ENCODE results near the gene COL27A1. TPM values are rescaled to one million over a fixed set of nuclear protein-coding genes. Genes with fewer than 3 reads are reported as not detected.
"Not testable (repeated sequence)": the region's sequence is repeated elsewhere in the genome, so short reads cannot be mapped to it uniquely, and the experiment has no call there.

The COL27A1 gene
- polyA plus RNA-seq, 1 donor (not counting 4 experiments of a cell fraction or from before 2014, with no cell fraction given), result 14.0 TPM

- H3K79me2 ChIP-seq (ENCODE audit: control insufficient read depth, insufficient read depth, low read length); H3K9ac ChIP-seq (ENCODE audit: control insufficient read depth, extremely low read depth, insufficient read depth, low read length); H3K4me2 ChIP-seq (ENCODE audit: control insufficient read depth, extremely low read depth, insufficient read depth, low read depth, low read length); H3K27ac ChIP-seq (ENCODE audit: control insufficient read depth, insufficient read depth, low read length); dilution Hi-C loops (cut with MboI; ENCODE audit: extremely low pct_ligation_motif_present, low sequenced_read_pairs); FAIRE-seq; H3K4me1 ChIP-seq (ENCODE audit: control insufficient read depth, extremely low read depth, insufficient read depth, low read length); H3K36me3 ChIP-seq (ENCODE audit: control insufficient read depth in 2 of 2, extremely low read depth in 1 of 2, insufficient read depth in 2 of 2, low read length in 2 of 2); H3K9me1 ChIP-seq (ENCODE audit: control insufficient read depth, extremely low read depth, insufficient read depth, low read length); H3K4me3 ChIP-seq (ENCODE audit: control insufficient read depth in 2 of 3, extremely low read depth in 1 of 3, insufficient read depth in 2 of 3, low read depth in 1 of 3, low read length in 3 of 3); H3K9me3 ChIP-seq (ENCODE audit: control insufficient read depth, low read depth, low read length); H2AFZ ChIP-seq (ENCODE audit: control insufficient read depth, low read length); H3K27me3 ChIP-seq (ENCODE audit: control insufficient read depth, extremely low read depth, insufficient read depth, low read length); DNase-seq (ENCODE audit: low read depth, low spot score); H4K20me1 ChIP-seq (ENCODE audit: control insufficient read depth, extremely low read depth, insufficient read depth, low read length): not testable (repeated sequence)
These were observed 178.4 kb downstream of the COL27A1 start for GRCh38 chr9:114333718-114334117.

GRCh38 chr9:114334490-114334889, 179.2 kb downstream of the COL27A1 start:
- Histone ChIP-seq H3K9ac (ENCODE audit: control insufficient read depth, extremely low read depth, insufficient read depth, low read length) (no peak overlapping the region), H3K4me2 (ENCODE audit: control insufficient read depth, extremely low read depth, insufficient read depth, low read depth, low read length) (no peak overlapping the region), H3K27me3 (ENCODE audit: control insufficient read depth, extremely low read depth, insufficient read depth, low read length) (no peaks in the 10 kb centered on the region), H3K9me1 (ENCODE audit: control insufficient read depth, extremely low read depth, insufficient read depth, low read length) (no peaks in the 10 kb centered on the region), H3K27ac (ENCODE audit: control insufficient read depth, insufficient read depth, low read length) (no peak overlapping the region), H2AFZ (ENCODE audit: control insufficient read depth, low read length) (no peak overlapping the region), H3K9me3 (ENCODE audit: control insufficient read depth, low read depth, low read length) (no peaks in the 10 kb centered on the region), H4K20me1 (ENCODE audit: control insufficient read depth, extremely low read depth, insufficient read depth, low read length) (no peaks in the 10 kb centered on the region), H3K4me3 (ENCODE audit: control insufficient read depth in 2 of 3, extremely low read depth in 1 of 3, insufficient read depth in 2 of 3, low read depth in 1 of 3, low read length in 3 of 3) (no peak overlapping the region), H3K79me2 (ENCODE audit: control insufficient read depth, insufficient read depth, low read length) (no peaks in the 10 kb centered on the region), H3K36me3 (ENCODE audit: control insufficient read depth in 2 of 2, extremely low read depth in 1 of 2, insufficient read depth in 2 of 2, low read length in 2 of 2) (no peaks in the 10 kb centered on the region), H3K4me1 (ENCODE audit: control insufficient read depth, extremely low read depth, insufficient read depth, low read length) (no peaks in the 10 kb centered on the region)
- dilution Hi-C loops (cut with MboI; ENCODE audit: extremely low pct_ligation_motif_present, low sequenced_read_pairs), result no loop called here
- TF ChIP-seq CTCF (optimal IDR thresholded peaks at IDR 0.05 in 1 of 3, IDR thresholded peaks at IDR 0.05 in 1 of 3, conservative IDR thresholded peaks at IDR 0.05 in 1 of 3; ENCODE audit: extremely low read depth in 1 of 3, insufficient read depth in 2 of 3, low read length in 3 of 3) (no peak), EZH2 (IDR thresholded peaks at IDR 0.05; ENCODE audit: low read length) (no peak)
- FAIRE-seq, result no peak
- DNase-seq (ENCODE audit: low read depth, low spot score), result no peak

- Histone ChIP-seq H3K4me1 (ENCODE audit: control insufficient read depth, extremely low read depth, insufficient read depth, low read length) (no peaks in the 10 kb centered on the region), H3K4me2 (ENCODE audit: control insufficient read depth, extremely low read depth, insufficient read depth, low read depth, low read length) (no peak overlapping the region), H3K27ac (ENCODE audit: control insufficient read depth, insufficient read depth, low read length) (no peak overlapping the region), H2AFZ (ENCODE audit: control insufficient read depth, low read length) (no peak overlapping the region), H3K9me1 (ENCODE audit: control insufficient read depth, extremely low read depth, insufficient read depth, low read length) (no peaks in the 10 kb centered on the region), H3K9me3 (ENCODE audit: control insufficient read depth, low read depth, low read length) (no peaks in the 10 kb centered on the region), H3K4me3 (ENCODE audit: control insufficient read depth in 2 of 3, extremely low read depth in 1 of 3, insufficient read depth in 2 of 3, low read depth in 1 of 3, low read length in 3 of 3) (no peak overlapping the region), H3K9ac (ENCODE audit: control insufficient read depth, extremely low read depth, insufficient read depth, low read length) (no peak overlapping the region), H4K20me1 (ENCODE audit: control insufficient read depth, extremely low read depth, insufficient read depth, low read length) (no peaks in the 10 kb centered on the region), H3K79me2 (ENCODE audit: control insufficient read depth, insufficient read depth, low read length) (no peaks in the 10 kb centered on the region), H3K36me3 (ENCODE audit: control insufficient read depth in 2 of 2, extremely low read depth in 1 of 2, insufficient read depth in 2 of 2, low read length in 2 of 2) (peaks cover 0 to 1% of the 10 kb centered on the region in 2 experiments), H3K27me3 (ENCODE audit: control insufficient read depth, extremely low read depth, insufficient read depth, low read length) (no peaks in the 10 kb centered on the region)
- dilution Hi-C loops (cut with MboI; ENCODE audit: extremely low pct_ligation_motif_present, low sequenced_read_pairs), result no loop called here
- no peak for TF ChIP-seq EZH2 (IDR thresholded peaks at IDR 0.05; ENCODE audit: low read length)
- TF ChIP-seq CTCF (optimal IDR thresholded peaks at IDR 0.05 in 1 of 3, IDR thresholded peaks at IDR 0.05 in 1 of 3, conservative IDR thresholded peaks at IDR 0.05 in 1 of 3; ENCODE audit: extremely low read depth in 1 of 3, insufficient read depth in 2 of 3, low read length in 3 of 3), result no peak
- DNase-seq (ENCODE audit: low read depth, low spot score), result no peak
- FAIRE-seq, result no peak
These were observed 180.4 kb downstream of the COL27A1 start for GRCh38 chr9:114335745-114336144.

All from keratinocyte (primary cell).